Body of pancreas (tissue), 4 donors: Measurements from ENCODE around the gene SPRED2. TPM values are rescaled to one million over a fixed set of nuclear protein-coding genes. Genes with fewer than 3 reads are reported as not detected.

Experiments used
- ATAC-seq: fragments of 150-250 bp; one replicate; pipeline ENCODE4 v1.9.1; 2016
- DNase-seq, 4 donors: peaks; one replicate each; pipeline ENCODE4 v3.0.0-alpha.2; 2019
- H3K27ac ChIP-seq, 4 donors: fragments of 200-600 bp; sonication (generic); 1 replicate in 3 of 4; 2 replicates in 1 of 4; pipeline versions ENCODE4 v1.5.1 to v1.6.1; 2016 to 2019; ENCODE audit warnings: mild to moderate bottlenecking in 1 of 4, mixed read lengths in 1 of 4, moderate library complexity in 1 of 4
- H3K27me3 ChIP-seq, 2 donors: fragments of 200-600 bp; sonication (generic); one replicate each; pipeline ENCODE4 v1.6.0; 2016; ENCODE audit warnings: mild to moderate bottlenecking in 1 of 2
- H3K36me3 ChIP-seq, 2 donors: fragments of 200-600 bp; sonication (generic); replicated peaks in 1 of 2; 2 replicates each; pipeline ENCODE4 v1.5.1; 2016; ENCODE audit warnings: low read depth in 2 of 2; ENCODE audit not compliant: insufficient read depth in 1 of 2
- H3K4me1 ChIP-seq: fragments of 200-600 bp; sonication (generic); one replicate; pipeline ENCODE4 v1.6.0; 2016
- H3K4me3 ChIP-seq, 2 donors: fragments of 200-600 bp; sonication (generic); 1 replicate in 1 of 2; 2 replicates in 1 of 2; pipeline ENCODE4 v1.5.1; 2016 to 2019
- H3K9me3 ChIP-seq, 3 donors: fragments of 200-600 bp; sonication (generic); 1 replicate in 2 of 3; 2 replicates in 1 of 3; pipeline ENCODE4 v1.5.1; 2016
- POLR2A ChIP-seq, 3 donors: fragments of 450-650 bp; IDR thresholded peaks; one replicate each; pipeline ENCODE4 v1.6.1; 2016; ENCODE audit warnings: antibody characterized with exemption in 3 of 3, mild to moderate bottlenecking in 2 of 3
- WGBS, 2 donors: methylation state at CpG; one replicate each; pipeline ENCODE4 v1.1.5; 2017; 5-methylcytosine and 5-hydroxymethylcytosine counted together
- intact Hi-C: fragments of 100-400 bp; cut with DNase I; formaldehyde crosslinking; loops from one replicate; pipeline ENCODE4 v1.15.1; 2023
- total RNA-seq, 2 donors: library from RNA; depleted of rRNA; stranded (reverse); fragments of >200 nt; gene quantifications; one replicate each; pipeline ENCODE4 v1.1.0, GENCODE V29; 2016
- TF ChIP-seq, protein P1 (sequence below), 7 experiments: fragments of 450-650 bp in 4 of 7; fragments of 200-600 bp in 3 of 7; sonication (generic) in 3 of 7; IDR thresholded peaks; one replicate each; pipeline ENCODE4 v1.5.1; 2016 to 2019; ENCODE audit warnings: antibody characterized with exemption in 7 of 7

Gene SPRED2
- total RNA-seq, 2 donors from 2014 or later: 16.1 to 16.2 TPM

DNA sequence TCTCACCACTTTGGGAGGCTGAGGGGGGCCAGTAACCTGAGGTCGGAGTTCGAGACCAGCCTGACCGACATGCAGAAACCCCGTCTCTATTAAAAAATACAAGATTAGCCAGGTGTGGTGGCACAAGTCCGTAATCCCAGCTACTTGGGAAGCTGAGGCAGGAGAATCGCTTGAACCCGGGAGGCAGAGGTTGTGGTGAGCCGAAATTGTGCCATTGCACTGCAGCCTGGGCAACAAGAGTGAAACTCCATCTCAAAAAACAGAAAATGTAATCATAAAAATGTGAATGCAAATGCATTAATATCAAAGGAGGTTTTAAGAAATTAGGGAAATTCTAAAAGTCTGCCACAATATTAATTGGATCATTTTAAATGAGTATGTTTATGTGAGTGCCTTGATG, 159.1 kb downstream of the SPRED2 start:
- ATAC-seq (no peak), DNase-seq (no peak)
- H3K27ac ChIP-seq: no peak overlapping the region
- H3K27me3 ChIP-seq: no peaks in the 10 kb centered on the region
- WGBS, 2 donors: 97 to 99% methylated on average over 8 of the region's 8 CpGs
- H3K36me3 ChIP-seq: peaks cover 2 to 5% of the 10 kb centered on the region in 2 donors
- no peaks in the 10 kb centered on the region for H3K4me1 ChIP-seq
- intact Hi-C loops: no loop called here
- no peaks in the 10 kb centered on the region for H3K9me3 ChIP-seq
- no peak for TF ChIP-seq POLR2A (IDR thresholded peaks at IDR 0.05)
- TF ChIP-seq, protein P1, sequence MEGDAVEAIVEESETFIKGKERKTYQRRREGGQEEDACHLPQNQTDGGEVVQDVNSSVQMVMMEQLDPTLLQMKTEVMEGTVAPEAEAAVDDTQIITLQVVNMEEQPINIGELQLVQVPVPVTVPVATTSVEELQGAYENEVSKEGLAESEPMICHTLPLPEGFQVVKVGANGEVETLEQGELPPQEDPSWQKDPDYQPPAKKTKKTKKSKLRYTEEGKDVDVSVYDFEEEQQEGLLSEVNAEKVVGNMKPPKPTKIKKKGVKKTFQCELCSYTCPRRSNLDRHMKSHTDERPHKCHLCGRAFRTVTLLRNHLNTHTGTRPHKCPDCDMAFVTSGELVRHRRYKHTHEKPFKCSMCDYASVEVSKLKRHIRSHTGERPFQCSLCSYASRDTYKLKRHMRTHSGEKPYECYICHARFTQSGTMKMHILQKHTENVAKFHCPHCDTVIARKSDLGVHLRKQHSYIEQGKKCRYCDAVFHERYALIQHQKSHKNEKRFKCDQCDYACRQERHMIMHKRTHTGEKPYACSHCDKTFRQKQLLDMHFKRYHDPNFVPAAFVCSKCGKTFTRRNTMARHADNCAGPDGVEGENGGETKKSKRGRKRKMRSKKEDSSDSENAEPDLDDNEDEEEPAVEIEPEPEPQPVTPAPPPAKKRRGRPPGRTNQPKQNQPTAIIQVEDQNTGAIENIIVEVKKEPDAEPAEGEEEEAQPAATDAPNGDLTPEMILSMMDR (IDR thresholded peaks at IDR 0.05): no peak
- no peak overlapping the region for H3K4me3 ChIP-seq

DNA sequence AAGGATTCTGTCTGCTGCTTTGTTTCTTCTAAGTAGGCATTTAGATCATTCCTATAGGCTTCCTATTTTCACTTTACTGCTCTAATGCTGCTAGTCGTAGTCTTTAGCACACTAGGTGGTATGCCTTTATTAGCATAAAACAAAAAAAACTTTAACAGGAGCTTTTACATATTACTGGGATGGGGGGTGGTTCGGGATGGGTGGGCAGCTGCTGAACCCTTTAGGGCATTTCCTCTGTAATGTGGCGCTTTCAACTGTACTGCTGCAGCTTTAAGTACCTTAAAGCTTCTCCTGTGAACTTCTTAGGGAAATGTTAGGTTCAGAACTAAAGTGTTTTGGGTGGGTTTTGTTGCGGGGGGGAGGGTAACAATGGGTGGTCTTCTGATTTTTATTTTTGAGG, 163.4 kb downstream of the SPRED2 start:
- TF ChIP-seq POLR2A (IDR thresholded peaks at IDR 0.05): no peak
- TF ChIP-seq, protein P1 (IDR thresholded peaks at IDR 0.05): no peak
- ATAC-seq (no peak), DNase-seq (no peak)
- Histone ChIP-seq H3K4me1 (no peaks in the 10 kb centered on the region), H3K9me3 (no peaks in the 10 kb centered on the region), H3K27me3 (no peaks in the 10 kb centered on the region), H3K36me3 (peaks cover 2 to 5% of the 10 kb centered on the region in 2 donors), H3K4me3 (no peak overlapping the region), H3K27ac (no peak overlapping the region)
- WGBS, 2 donors: 69 to 83% methylated on average over 4 of the region's 4 CpGs
- intact Hi-C loops: loop anchor here (5.0 kb wide), 1 partner anchor 283 kb away; no protein-coding TSS in a partner anchor

DNA sequence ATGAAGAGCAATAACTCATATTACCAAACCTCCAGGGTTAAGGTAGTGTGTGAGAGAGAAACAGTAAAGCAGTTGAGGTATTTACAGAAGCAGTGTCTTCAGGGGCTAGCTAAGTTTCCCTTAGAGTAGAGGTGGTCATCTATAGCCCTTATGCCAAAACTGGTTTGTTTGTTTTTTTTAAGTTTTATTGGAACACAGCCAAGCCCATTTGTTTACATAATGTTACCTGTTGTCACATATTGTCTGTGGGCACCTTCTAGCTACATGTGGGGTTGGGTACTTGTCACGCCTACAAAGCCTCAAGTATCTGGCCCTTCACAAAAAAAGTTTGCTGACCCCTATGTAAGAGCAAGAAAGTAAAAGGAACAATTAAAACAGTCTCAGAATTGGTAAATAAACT, 165.4 kb downstream of the SPRED2 start:
- Histone ChIP-seq H3K9me3 (no peaks in the 10 kb centered on the region), H3K4me3 (no peak overlapping the region), H3K4me1 (no peaks in the 10 kb centered on the region), H3K36me3 (peaks cover 3 to 5% of the 10 kb centered on the region in 2 donors), H3K27ac (no peak overlapping the region), H3K27me3 (no peaks in the 10 kb centered on the region)
- DNase-seq: no peak
- 96% methylated on average over 1 of the region's 1 CpG for WGBS, 2 donors
- no peak for ATAC-seq
- TF ChIP-seq POLR2A (IDR thresholded peaks at IDR 0.05): no peak
- TF ChIP-seq, protein P1 (IDR thresholded peaks at IDR 0.05): no peak
- intact Hi-C loops: loop anchor here (5.0 kb wide), 1 partner anchor 285 kb away; no protein-coding TSS in a partner anchor

DNA sequence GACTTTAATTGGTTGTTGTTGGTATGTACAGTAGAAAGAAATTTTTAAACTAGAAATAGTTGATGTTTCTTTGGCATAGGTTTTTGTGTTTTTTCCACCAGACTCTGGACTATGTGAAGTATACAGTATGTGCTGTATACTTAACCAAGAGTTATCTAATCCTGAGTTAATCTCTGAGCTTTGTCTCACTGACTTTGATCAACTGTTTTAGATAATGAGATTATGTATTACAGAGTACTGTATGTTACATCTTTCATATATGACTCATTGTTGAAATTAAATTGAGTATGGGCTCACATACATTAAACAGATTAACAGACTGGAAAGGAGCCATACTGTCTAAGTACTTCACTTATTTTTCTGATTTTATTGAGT, 166.7 kb downstream of the SPRED2 start:
- no peak overlapping the region for H3K4me3 ChIP-seq
- H3K36me3 ChIP-seq: peaks cover 0 to 1% of the 10 kb centered on the region in 2 donors
- H3K4me1 ChIP-seq: no peaks in the 10 kb centered on the region
- no peaks in the 10 kb centered on the region for H3K9me3 ChIP-seq
- TF ChIP-seq POLR2A (IDR thresholded peaks at IDR 0.05): no peak
- TF ChIP-seq, protein P1 (IDR thresholded peaks at IDR 0.05): no peak
- no peak for ATAC-seq
- intact Hi-C loops: loop anchor here (5.0 kb wide), 1 partner anchor 287 kb away; no protein-coding TSS in a partner anchor
- H3K27ac ChIP-seq: no peak overlapping the region
- H3K27me3 ChIP-seq: no peaks in the 10 kb centered on the region
- no peak for DNase-seq
